Pons (tissue), 1 donor: ENCODE data around the gene SGMS1.
"Not testable (repeated sequence)": the region's sequence is repeated elsewhere in the genome, so short reads cannot be mapped to it uniquely, and the experiment has no call there.

Experiments used
- DNase-seq: peaks from one replicate; pipeline ENCODE4 v3.0.0-alpha.2; 2016; ENCODE audit warnings: low spot score

SGMS1 gene

DNA sequence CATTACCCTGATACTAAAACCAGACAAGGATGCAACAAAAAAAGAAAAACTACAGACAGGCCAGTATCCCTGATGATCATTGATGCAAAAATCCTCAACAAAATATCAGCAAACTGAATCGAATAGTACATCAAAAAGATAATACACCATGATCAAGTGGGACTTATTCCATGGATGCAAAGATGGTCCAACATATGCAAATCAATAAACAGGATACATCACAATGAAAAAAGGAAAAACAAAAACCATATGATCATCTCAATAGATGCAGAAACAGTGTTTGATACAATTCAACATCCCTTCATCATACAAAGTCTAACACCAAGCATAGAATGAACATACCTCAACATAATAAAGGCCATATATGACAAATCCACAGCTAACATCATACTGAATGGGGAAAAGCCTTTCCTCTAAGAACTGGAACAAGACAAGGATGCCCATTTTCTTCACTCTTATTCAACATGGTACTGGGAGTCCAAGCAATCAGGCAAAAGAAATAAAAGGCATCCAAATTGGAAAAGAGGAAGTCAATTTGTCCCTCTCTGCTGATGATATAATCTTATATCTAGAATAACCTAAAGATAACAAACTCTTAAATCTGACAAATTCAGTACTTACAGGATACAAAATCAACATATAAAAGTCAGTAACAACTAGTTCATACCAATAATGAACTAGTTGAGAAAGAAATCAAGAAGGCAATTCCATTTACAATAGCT, 323.6 kb downstream of the SGMS1 start:
- DNase-seq: no peak

DNA sequence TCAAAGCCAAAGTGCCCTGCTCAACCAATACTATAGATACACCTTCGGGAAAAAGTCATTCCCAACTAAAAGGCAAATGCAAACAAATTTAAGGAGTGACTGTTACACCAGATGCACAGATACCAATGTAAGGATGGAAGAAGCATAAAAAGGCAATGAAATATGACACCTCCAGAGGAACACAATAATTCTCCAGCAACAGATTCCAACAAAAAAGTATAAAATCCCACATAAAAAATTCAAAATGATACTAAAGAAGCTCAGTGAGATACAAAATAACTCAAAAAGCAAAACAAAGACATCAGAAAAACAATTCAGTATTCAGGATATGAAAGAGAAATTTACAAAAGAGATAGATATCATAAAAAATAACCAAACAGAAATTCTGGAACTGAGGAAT, 328.4 kb downstream of the SGMS1 start:
- no peak for DNase-seq

- DNase-seq: no peak
These were observed 329.2 kb downstream of the SGMS1 start for GRCh38 chr10:50294582-50294981.

DNA sequence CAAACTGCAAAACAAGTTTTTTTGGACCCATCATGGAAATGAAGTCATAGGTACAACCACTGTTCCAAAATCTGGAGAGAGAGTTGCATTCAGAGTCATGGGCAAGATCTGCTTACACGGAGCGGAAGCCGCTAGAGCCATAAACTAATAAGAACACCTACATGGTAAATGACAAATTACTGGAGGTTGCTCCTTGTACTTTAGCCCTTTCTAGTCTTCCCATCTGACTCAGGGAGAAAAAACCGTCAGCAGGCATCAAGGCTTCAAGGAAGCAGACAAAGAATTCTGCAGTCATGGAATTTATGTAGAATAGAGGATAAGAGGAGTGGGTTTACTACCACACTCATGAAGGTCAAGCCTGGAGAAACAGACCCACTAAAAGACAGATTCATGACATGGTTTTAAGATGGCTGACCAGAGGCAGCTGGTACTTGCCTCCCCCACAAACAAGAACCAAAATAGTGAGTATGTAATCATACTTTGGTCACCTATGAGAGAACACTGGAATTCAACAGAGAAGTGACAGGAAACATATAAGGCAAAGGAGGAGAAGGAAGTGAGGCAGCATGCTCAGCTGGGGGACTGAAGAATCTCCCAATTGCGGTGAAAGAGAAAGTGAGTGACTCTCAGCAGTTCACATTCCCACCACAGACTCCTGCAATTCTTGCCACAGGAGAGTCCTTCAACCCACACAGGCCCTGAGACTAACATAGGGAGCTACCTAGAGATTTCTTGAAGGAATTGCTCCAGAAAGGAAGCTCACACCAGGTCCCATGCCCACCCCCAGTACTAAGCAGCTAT, 330.0 kb downstream of the SGMS1 start:
- DNase-seq: no peak

- DNase-seq: peak; percentile 46
These were observed 332.4 kb downstream of the SGMS1 start for GRCh38 chr10:50291261-50291850.

- no peak for DNase-seq
These were observed 334.6 kb downstream of the SGMS1 start for GRCh38 chr10:50289196-50289595.

GRCh38 chr10:50286996-50287803, 336.6 kb downstream of the SGMS1 start:
- DNase-seq: no peak

GRCh38 chr10:50286517-50286916, 337.2 kb downstream of the SGMS1 start:
- DNase-seq: peak; percentile 15

DNA sequence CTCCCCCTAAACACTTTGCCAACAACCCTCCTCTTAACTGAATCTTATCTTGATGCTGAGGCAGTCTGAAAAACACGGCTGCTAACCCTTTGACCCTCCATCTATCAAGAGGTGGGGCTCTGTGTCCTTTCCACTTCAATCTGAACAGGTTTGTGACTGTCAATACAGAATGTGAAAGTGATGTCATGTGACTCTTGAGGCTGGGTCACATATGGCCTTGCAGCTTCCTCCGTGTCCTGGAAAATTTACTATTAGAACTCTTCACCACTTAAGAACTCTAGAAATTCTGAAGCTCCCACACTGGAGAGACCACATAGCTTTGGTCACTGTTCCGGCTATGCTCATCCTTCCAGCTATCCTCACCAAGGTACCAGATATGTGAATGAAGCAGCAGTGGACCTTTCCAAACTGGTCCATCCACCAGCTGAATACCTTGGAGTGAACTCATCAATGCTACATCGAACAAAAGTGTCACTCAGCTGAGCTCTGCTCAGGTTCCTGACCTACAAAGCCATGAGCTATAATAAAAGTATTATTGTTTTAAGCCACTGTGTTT, 341.7 kb downstream of the SGMS1 start:
- no peak for DNase-seq

- DNase-seq: no peak
These were observed 342.4 kb downstream of the SGMS1 start for GRCh38 chr10:50281210-50281966.

DNA sequence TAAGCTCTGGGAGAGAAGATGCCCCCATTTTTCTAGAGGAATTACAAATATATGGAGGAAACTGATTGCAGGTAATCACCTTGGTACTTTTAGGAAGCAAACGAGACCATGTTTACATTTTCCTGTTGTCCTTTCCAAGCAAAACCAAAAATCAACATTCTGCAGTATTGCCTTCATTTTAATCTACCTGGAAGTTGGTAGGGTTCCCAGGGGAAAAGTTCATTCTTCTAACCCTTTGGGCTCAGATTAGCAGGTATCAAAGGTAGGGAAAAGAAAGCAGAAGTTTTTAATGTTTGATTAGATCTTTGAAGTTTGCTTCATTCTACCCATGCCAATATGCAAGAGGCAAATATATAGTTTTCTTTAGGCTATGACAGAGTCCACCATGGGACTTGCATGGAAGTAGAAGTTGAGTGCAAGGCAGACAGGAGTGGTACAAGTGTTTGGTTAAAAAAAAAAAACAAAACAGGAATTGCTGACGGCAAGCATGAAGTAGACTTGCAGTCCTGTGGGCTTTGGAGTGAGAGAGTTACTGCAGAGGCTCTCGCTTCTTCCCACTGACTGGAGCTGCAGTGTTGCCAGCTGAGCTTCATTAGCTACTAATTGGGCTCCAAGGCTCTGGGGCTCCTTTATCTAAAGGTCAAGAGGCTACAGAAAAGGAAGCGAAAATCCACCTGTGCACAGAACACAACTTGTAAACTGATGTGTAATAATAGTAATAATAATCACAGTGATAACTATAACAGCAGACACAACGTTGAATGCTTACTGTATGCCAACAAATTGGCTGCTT, 343.5 kb downstream of the SGMS1 start:
- no peak for DNase-seq

DNA sequence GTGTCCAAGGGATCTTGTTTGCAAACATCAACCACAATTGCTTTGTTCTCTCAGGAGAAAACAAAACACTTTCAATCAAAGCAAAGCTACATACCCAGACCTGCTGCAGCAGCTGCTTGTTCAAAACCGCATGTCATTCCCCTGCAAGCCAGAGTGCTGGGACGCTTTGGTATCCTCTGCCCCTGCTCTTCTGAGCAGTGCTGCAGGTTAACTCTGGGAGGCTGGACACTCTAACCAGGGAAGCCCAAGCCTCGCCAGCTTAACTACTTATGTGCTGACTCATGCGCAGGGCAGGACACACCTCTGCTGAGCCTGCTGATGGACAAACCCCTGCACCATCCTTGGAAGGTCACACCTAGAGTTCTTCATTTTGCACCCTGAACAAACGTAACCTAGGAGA, 344.3 kb downstream of the SGMS1 start:
- no peak for DNase-seq

- DNase-seq: peak; percentile 64
These were observed 348.0 kb downstream of the SGMS1 start for GRCh38 chr10:50275650-50276235.

DNA sequence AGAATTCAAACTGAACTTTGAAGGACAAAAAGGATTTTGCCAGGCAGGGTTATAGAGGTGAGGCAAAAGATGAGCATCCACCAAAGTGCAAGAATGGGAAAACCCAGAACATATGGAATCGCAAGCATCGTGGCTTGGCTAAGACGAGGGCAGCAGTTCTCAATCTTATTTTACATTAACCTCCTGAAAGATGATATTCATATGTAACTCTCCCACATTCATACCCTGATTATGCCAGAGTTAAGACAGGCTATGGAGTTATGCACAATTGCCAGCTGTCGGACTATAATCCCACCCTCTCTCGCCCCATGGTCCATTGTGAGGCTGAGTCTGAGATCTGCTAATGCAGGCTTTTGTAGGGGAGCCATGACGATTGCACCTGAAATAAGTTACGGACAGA, 351.2 kb downstream of the SGMS1 start:
- no peak for DNase-seq

DNA sequence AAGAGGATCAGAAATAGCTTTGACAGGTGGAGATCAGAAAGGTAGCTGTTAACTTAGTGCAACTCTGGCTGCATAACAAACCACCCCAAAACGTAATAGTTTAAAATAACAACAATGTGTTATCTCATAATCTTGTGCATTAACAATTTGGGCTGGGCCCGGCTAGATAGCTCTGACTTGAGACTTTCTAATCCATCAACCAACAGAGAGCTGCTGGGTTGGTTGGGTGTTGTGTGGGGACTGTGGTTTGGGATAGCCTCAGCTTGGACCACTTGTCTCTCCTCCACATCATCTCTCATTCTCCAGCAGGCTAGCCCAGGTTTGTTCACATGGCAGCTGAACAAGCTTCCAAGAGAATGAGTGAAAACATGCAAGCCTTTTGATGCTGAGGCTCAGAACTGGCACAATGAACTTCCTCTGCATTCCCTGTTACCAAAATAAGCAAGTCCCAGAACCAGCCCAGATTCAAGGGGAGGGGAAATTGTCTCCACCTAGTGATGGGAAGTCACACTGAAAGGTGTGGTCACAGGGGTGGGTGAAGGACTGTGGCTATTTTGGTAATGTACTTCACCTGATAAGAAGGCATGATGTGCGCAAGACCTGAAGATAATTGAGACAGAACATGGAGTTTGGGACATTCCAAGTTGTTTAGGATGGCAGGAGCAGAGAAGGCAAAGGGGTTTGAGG, 352.0 kb downstream of the SGMS1 start:
- no peak for DNase-seq

DNA sequence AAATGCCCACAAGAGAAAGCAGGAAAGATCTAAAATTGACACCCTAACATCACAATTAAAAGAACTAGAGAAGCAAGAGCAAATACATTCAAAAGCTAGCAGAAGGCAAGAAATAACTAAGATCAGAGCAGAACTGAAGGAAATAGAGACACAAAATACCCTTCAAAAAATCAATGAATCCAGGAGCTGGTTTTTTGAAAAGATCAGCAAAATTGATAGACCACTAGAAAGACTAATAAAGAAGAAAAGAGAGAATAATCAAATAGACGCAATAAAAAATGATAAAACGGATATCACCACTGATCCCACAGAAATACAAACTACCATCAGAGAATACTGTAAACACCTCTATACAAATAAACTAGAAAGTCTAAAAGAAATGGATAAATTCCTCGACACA, 355.9 kb downstream of the SGMS1 start:
- not testable (repeated sequence) for DNase-seq

- not testable (repeated sequence) for DNase-seq
These were observed 361.1 kb downstream of the SGMS1 start for GRCh38 chr10:50262625-50263024.

- DNase-seq: no peak
These were observed 362.9 kb downstream of the SGMS1 start for GRCh38 chr10:50260791-50261281.
